Pons (tissue), 1 donor: ENCODE measurements around the gene KAT6B.
A peak's percentile ranks its signal among the peaks of the same experiment; 100 is the strongest.

Source experiments
- DNase-seq: peaks from one replicate; pipeline ENCODE4 v3.0.0-alpha.2; 2016; ENCODE audit warnings: low spot score

KAT6B gene

GRCh38 chr10:74823791-74824183 is 2.6 kb upstream of the KAT6B start:
- DNase-seq, result no peak

GRCh38 chr10:74824184-74824899 is 2.1 kb upstream of the KAT6B start:
- DNase-seq, result no peak

GRCh38 chr10:74824900-74825370 is 1.5 kb upstream of the KAT6B start:
- DNase-seq, result no peak

- no peak for DNase-seq
Measured at GRCh38 chr10:74825371-74826141, 844 bp upstream of the KAT6B start.

GRCh38 chr10:74827045-74827441 is 643 bp downstream of the KAT6B start:
- DNase-seq, result no peak

- no peak for DNase-seq
Measured at GRCh38 chr10:74827694-74828093, 1.3 kb downstream of the KAT6B start.

- DNase-seq, result no peak
Measured at GRCh38 chr10:74828946-74829345, 2.5 kb downstream of the KAT6B start.

- no peak for DNase-seq
Measured at GRCh38 chr10:74831518-74832120, 5.2 kb downstream of the KAT6B start.

GRCh38 chr10:74835963-74836362 is 9.6 kb downstream of the KAT6B start:
- DNase-seq, result no peak

GRCh38 chr10:74836877-74837276 is 10.5 kb downstream of the KAT6B start:
- DNase-seq, result no peak

- no peak for DNase-seq
Measured at GRCh38 chr10:74837743-74838142, 11.3 kb downstream of the KAT6B start.

GRCh38 chr10:74839708-74840107 is 13.3 kb downstream of the KAT6B start:
- no peak for DNase-seq

GRCh38 chr10:74841265-74841973 is 15.0 kb downstream of the KAT6B start:
- no peak for DNase-seq

GRCh38 chr10:74842301-74842954 is 16.0 kb downstream of the KAT6B start:
- no peak for DNase-seq

- DNase-seq, result no peak
Measured at GRCh38 chr10:74846958-74847357, 20.6 kb downstream of the KAT6B start.

GRCh38 chr10:74851831-74852230 is 25.4 kb downstream of the KAT6B start:
- DNase-seq, result peak; percentile 32

- DNase-seq, result no peak
Measured at GRCh38 chr10:74852381-74852780, 26.0 kb downstream of the KAT6B start.

GRCh38 chr10:74854610-74855009 is 28.2 kb downstream of the KAT6B start:
- DNase-seq, result no peak

GRCh38 chr10:74855027-74855426 is 28.6 kb downstream of the KAT6B start:
- DNase-seq, result no peak

GRCh38 chr10:74855439-74855838 is 29.0 kb downstream of the KAT6B start:
- DNase-seq, result no peak

GRCh38 chr10:74856940-74857339 is 30.5 kb downstream of the KAT6B start:
- no peak for DNase-seq

- DNase-seq, result no peak
Measured at GRCh38 chr10:74857586-74857985, 31.2 kb downstream of the KAT6B start.
